Heart right ventricle (tissue), 16 donors: ENCODE results near the gene TTLL8. TPM values are rescaled to one million over a fixed set of nuclear protein-coding genes. Genes with fewer than 3 reads are reported as not detected.

ENCODE experiments used
- ATAC-seq, 8 donors: fragments of 200-7000 bp; cut with Tn5 transposase; one replicate each; pipeline ENCODE4 v1.9.1; 2020; ENCODE audit warnings: mild to moderate bottlenecking in 8 of 8, moderate library complexity in 8 of 8, moderate number of reproducible peaks in 1 of 8
- DNase-seq, 2 donors: peaks; one replicate each; pipeline ENCODE4 v3.0.0-alpha.2; 2020
- H3K27ac ChIP-seq, 10 donors: fragments of 200-600 bp; sonication (generic) in 2 of 10; one replicate each; pipeline versions ENCODE4 v1.5.0 to v1.8.0; 2020 to 2022; ENCODE audit warnings: mild to moderate bottlenecking in 3 of 10
- H3K27me3 ChIP-seq, 7 donors: fragments of 200-600 bp; one replicate each; pipeline ENCODE4 v1.8.0; 2021 to 2022; ENCODE audit warnings: mild to moderate bottlenecking in 2 of 7
- H3K36me3 ChIP-seq, 9 donors: fragments of 200-600 bp; sonication (generic) in 1 of 9; one replicate each; pipeline versions ENCODE4 v1.5.0 to v1.8.0; 2020 to 2022; ENCODE audit warnings: mild to moderate bottlenecking in 2 of 9
- H3K4me1 ChIP-seq, 9 donors: fragments of 200-600 bp; sonication (generic) in 1 of 9; one replicate each; pipeline versions ENCODE4 v1.5.0 to v1.8.0; 2020 to 2022; ENCODE audit warnings: mild to moderate bottlenecking in 4 of 9
- H3K4me3 ChIP-seq, 10 donors: fragments of 200-600 bp; sonication (generic) in 2 of 10; one replicate each; pipeline versions ENCODE4 v1.5.0 to v1.8.0; 2020 to 2022; ENCODE audit warnings: mild to moderate bottlenecking in 7 of 10, moderate library complexity in 2 of 10
- H3K9me3 ChIP-seq, 11 donors: fragments of 200-600 bp in 10 of 11; sonication (generic) in 2 of 11; one replicate each; pipeline versions ENCODE4 v1.5.0 to v1.8.0; 2013 to 2022; ENCODE audit warnings: mild to moderate bottlenecking in 2 of 11, control low read depth in 1 of 11, moderate library complexity in 1 of 11
- WGBS, 2 donors: extraction: QIAGEN DNeasy Blood & Tissue Kit; methylation state at CpG; one replicate each; pipeline ENCODE4 v1.1.7; 2013; ENCODE audit warnings: inconsistent platforms in 1 of 2; 5-methylcytosine and 5-hydroxymethylcytosine counted together
- intact Hi-C, 10 donors: fragments of 100-400 bp; cut with DNase I; formaldehyde crosslinking; loops; one replicate each; pipeline versions ENCODE4 v1.11.1 to v1.14.2; 2022
- polyA plus RNA-seq, 2 donors: library from polyadenylated mRNA; stranded (reverse); fragments of 200-250 nt; gene quantifications; one replicate each; pipeline ENCODE4 v1.2.3, GENCODE V29; 2013
- total RNA-seq, 10 donors: library from RNA; stranded (reverse); fragmentation: NEBNext Ultra II Directional in 3 of 10; extraction: Animal tissue kit (Norgen Biotek cat#: 25700) in 3 of 10; gene quantifications; one replicate each; pipeline versions ENCODE4 v1.2.1 to v1.2.4, GENCODE V29; 2021 to 2023
- TF ChIP-seq, protein P1 (sequence below), 9 donors: fragments of 200-600 bp; sonication (generic) in 2 of 9; IDR thresholded peaks; one replicate each; pipeline versions ENCODE4 v1.5.0 to v1.8.0; 2021 to 2022; ENCODE audit warnings: antibody characterized with exemption in 9 of 9, mild to moderate bottlenecking in 5 of 9, moderate library complexity in 1 of 9
- donor health status: Arrhythmogenic right ventricular cardiomyopathy.
- donor health status: ischemic (EF 13 %, LVEDD 7.1; RV severe dilation, severe dysfunction).
- donor health status: healthy with polysubstance abuse.
- donor health status: DM: no; HTN: yes; CAD: no.
- donor health status: DM: no; HTN: no; CAD: no.
- donor health status: ischemic (EF 25% LVEDD 6.9; RV normal size, moderate dysfunction).
- donor health status: ischemic (EF 25% LVEDD 5.7; RV mildly dilated, moderate dysfunction).
- donor health status: healthy.
- donor health status: DM: yes; HTN: yes; CAD: no.
- donor health status: Ischemic cardiomyopathy.
- donor health status: ischemic (EF 35%, LVEDD 5.7; RV mildly dilated, moderate dysfunction).
- donor health status: nonischemic (EF 11% LVEDD 7.7; RV severe dilation, severe dysfunction).
- donor health status: DM: yes; HTN: yes; CAD: no.
- donor health status: PGD.
- donor health status: ischemic (EF 29% LVEDD 5.4; RV normal size, mild dysfunction).
- donor health status: nonischemic (EF 23%, LVEDD 6.1; RV moderate dilation, normal function).

TTLL8 gene
- total and polyA plus RNA-seq, 12 donors, result not detected

DNA sequence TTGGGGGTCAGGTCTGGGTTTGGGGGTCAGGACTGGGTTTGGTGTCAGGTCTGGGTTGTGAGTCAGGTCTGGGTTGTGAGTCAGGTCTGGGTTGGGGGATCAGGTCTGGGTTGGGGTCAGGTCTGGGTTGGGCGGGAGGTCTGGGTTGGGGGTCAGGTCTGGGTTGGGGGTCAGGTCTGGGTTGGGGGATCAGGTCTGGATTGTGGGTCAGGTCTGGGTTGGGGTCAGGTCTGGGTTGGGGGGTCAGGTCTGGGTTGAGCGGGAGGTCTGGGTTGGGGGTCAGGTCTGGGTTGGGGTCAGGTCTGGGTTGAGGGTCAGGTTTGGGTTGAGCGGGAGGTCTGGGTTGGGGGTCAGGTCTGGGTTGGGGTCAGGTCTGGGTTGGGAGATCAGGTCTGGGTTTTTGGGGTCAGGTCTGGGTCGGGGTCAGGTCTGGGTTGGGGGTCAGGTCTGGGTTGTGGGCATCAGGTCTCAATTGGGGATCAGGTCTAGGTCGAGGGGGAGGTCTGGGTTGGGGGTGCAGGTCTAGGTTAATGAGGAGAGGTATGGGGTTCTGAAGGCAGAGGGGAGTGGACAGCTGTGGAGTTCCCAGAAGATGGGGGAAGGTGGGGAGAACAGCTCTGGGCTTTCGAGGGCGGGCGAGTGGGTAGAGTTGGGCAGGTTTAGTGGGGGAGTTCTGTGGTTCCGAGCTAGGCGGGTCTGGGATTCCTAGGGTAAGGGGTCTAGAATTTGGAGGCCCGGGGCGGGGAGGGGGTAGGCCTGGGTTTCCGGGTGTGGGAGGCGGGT lies 629 bp downstream of the TTLL8 start:
- no peaks in the 10 kb centered on the region for H3K36me3 ChIP-seq
- H3K27me3 ChIP-seq, result peaks cover 0 to 46% (median 38%) of the 10 kb centered on the region in 7 donors
- no peak overlapping the region for H3K4me3 ChIP-seq
- TF ChIP-seq, protein P1, sequence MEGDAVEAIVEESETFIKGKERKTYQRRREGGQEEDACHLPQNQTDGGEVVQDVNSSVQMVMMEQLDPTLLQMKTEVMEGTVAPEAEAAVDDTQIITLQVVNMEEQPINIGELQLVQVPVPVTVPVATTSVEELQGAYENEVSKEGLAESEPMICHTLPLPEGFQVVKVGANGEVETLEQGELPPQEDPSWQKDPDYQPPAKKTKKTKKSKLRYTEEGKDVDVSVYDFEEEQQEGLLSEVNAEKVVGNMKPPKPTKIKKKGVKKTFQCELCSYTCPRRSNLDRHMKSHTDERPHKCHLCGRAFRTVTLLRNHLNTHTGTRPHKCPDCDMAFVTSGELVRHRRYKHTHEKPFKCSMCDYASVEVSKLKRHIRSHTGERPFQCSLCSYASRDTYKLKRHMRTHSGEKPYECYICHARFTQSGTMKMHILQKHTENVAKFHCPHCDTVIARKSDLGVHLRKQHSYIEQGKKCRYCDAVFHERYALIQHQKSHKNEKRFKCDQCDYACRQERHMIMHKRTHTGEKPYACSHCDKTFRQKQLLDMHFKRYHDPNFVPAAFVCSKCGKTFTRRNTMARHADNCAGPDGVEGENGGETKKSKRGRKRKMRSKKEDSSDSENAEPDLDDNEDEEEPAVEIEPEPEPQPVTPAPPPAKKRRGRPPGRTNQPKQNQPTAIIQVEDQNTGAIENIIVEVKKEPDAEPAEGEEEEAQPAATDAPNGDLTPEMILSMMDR (IDR thresholded peaks at IDR 0.05), result no peak
- DNase-seq (no peak), ATAC-seq (no peak)
- WGBS, 2 donors, result 87 to 89% methylated on average over 13 to 14 of the region's 14 CpGs
- peaks cover 0 to 16% (median 14%) of the 10 kb centered on the region in 9 donors for H3K4me1 ChIP-seq
- H3K27ac ChIP-seq, result no peak overlapping the region
- H3K9me3 ChIP-seq, result peaks cover 0 to 21% (median 2%) of the 10 kb centered on the region in 11 donors
- intact Hi-C loops, result no loop called here

DNA sequence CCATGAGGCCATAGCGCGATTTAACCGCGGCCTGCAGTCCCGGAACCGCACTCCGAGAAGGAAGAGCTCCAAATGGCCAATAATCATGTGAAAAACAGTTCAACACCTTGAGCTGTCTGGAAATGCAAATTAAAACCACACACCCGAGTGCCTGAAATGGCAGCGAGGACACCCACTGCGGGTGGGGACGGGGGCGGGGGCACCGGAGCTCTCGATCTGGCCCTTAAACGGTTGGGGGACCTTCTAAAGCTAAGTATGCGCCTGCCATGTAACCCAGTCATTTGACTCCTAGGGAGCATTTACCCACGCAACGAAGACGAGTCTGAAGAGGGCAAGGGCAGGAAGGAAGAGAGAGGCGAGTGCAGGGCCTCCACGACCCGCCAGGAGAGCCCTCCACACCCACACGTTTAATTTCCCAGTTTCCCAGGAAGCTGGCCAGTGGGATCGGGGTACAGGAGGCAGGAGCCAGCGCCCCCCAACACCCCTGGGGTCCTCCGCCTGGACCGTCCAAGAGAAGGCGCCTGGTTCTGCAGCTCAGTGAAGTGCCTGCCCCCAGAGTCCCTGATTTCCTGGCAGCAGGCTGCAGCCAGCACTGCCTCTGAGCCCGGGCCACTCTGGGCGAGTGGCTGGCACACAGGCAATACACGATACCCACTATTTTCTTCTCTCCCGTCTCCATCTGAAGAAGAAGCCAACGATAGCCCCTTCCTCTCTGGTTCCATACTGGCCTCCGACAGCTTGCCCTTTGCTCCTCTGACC lies 1.7 kb downstream of the TTLL8 start:
- Histone ChIP-seq H3K4me3 (no peak overlapping the region), H3K27me3 (peaks cover 0 to 40% (median 35%) of the 10 kb centered on the region in 7 donors), H3K9me3 (peaks cover 0 to 29% (median 2%) of the 10 kb centered on the region in 11 donors), H3K27ac (no peak overlapping the region), H3K36me3 (no peaks in the 10 kb centered on the region), H3K4me1 (peaks cover 0 to 16% (median 14%) of the 10 kb centered on the region in 9 donors)
- intact Hi-C loops, result no loop called here
- DNase-seq (no peak), ATAC-seq (no peak)
- 74% methylated on average over 34 of the region's 34 CpGs for WGBS, 2 donors
- TF ChIP-seq, protein P1 (IDR thresholded peaks at IDR 0.05), result no peak

DNA sequence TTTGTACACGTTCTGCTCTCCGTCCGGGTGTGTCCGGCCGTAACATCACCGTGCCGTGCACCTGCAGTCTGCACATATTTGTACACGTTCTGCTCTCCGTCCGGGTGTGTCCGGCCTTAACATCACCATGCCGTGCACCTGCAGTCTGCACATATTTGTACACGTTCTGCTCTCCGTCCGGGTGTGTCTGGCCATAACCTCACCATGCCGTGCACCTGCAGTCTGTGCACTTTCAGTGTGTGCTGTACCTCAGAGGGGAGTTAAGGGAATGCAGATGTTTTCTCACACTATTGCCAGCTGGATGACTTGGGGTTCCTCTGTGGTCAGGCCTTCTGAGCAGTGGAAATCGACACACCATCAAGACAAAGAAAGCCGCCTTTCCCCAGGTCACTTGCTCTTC lies 4.2 kb downstream of the TTLL8 start:
- no peak for ATAC-seq
- H3K4me3 ChIP-seq, result no peak overlapping the region
- H3K4me1 ChIP-seq, result peaks cover 0 to 6% (median 5%) of the 10 kb centered on the region in 9 donors
- DNase-seq, result no peak
- H3K27me3 ChIP-seq, result peaks cover 0 to 26% (median 12%) of the 10 kb centered on the region in 7 donors
- H3K36me3 ChIP-seq, result no peaks in the 10 kb centered on the region
- intact Hi-C loops, result no loop called here
- H3K27ac ChIP-seq, result no peak overlapping the region
- TF ChIP-seq, protein P1 (IDR thresholded peaks at IDR 0.05), result no peak
- WGBS, 2 donors, result 92 to 94% methylated on average over 18 of the region's 18 CpGs
- peaks cover 0 to 29% (median 2%) of the 10 kb centered on the region in 11 donors for H3K9me3 ChIP-seq

DNA sequence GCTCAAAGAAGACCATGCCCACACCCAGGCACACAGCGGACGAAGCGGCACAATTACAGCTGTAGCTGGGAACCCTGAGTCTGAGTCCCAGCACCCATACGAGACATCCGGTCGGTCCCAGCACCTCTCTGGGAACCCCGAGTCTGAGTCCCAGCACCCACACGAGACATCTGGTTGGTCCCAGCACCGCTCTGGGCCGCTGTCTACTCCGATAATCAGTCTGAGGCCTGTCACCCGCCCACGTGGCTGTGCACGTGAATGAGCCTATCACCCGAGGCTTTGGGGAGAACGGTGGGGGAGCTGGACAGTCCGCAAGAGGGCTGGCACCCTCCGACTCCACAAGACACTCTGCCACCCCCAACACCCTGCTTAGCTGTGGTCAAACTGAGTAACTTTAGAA lies 6.2 kb downstream of the TTLL8 start:
- TF ChIP-seq, protein P1 (IDR thresholded peaks at IDR 0.05), result no peak
- Histone ChIP-seq H3K27ac (no peak overlapping the region), H3K36me3 (no peaks in the 10 kb centered on the region), H3K27me3 (peaks cover 0 to 22% (median 6%) of the 10 kb centered on the region in 7 donors), H3K4me3 (no peak overlapping the region), H3K4me1 (no peaks in the 10 kb centered on the region), H3K9me3 (peaks cover 0 to 29% (median 2%) of the 10 kb centered on the region in 11 donors)
- intact Hi-C loops, result no loop called here
- 88 to 90% methylated on average over 18 of the region's 18 CpGs for WGBS, 2 donors
- DNase-seq (no peak), ATAC-seq (no peak)
